Raji (cell line): Measurements from ENCODE around the gene SLC7A4.

Experiments used
- POLR2A ChIP-seq: IDR thresholded peaks from 2 replicates; pipeline ENCODE4 v1.6.1; 2011; ENCODE audit warnings: low read depth, low read length, control low read depth; ENCODE audit not compliant: insufficient read depth

SLC7A4 gene

DNA sequence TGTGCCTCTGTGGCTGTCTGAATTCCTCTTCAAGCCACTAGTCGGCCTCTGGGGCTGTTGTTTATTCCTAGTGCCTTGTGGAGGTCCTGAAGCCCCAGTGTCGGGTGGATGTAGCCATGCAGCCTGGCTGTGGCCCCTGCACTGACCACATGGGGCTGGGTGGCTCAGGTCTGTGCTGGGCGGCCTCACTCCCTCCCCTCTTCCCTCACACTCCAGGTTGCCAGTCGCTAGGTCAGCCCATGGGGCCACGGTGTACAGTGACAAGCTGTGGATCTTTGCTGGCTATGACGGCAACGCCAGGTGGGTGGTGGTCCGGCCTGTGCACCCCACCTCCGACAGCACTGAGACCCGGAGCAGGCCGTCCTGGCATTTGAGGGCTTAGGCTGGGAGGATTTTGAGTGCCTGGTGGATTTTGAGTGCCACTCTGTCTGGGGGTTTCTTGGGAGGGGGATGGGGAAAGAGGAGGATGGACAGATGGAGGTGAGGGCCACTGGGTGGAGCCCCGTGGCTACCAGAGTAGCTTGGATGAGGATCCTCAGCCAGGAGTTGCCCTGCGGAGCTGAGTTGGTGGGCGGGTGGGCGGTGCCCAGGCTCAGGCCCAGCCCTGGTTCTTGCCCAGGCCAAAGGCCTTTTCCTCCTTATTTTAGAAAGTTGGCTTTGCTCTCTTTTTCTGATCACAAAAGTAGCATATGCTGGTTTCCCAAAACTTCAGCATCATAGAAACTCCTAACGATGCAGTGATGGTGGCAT lies 43.6 kb downstream of the SLC7A4 start:
- TF ChIP-seq POLR2A = no peak

DNA sequence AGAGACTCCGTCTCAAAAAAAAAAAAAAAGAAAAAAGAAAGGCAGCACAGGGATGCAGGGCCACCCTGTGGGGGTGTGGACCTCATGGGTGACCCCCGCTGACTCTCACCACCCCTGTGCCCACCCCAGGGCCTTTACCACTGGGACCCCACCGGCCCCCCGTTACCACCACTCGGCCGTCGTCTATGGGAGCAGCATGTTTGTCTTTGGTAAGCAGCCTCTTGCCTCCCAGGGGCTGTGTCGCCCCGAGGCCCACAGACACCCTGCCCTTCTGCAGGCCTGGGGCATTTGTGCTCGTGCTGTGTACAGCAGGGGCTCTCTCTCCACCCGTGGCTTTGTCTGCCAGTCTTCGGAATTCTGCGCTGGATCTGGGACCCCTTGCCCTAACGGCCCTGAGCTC lies 45.0 kb downstream of the SLC7A4 start:
- TF ChIP-seq POLR2A = no peak

DNA sequence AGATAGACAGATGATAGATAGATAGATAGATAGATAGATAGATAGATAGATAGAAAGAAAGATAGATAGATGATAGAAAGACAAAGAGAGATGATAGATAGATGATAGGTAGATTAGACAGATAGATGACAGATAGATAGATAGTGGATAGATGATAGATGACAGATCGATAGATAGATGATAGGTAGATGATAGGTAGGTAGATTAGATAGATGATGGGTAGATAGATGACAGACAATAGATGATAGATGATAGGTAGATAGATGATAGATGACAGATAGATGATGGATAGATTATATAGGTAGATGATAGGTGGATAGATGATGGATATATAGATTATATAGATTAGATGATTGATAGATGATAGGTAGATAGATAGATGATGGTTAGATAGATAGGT lies 46.0 kb downstream of the SLC7A4 start:
- TF ChIP-seq POLR2A = no peak

DNA sequence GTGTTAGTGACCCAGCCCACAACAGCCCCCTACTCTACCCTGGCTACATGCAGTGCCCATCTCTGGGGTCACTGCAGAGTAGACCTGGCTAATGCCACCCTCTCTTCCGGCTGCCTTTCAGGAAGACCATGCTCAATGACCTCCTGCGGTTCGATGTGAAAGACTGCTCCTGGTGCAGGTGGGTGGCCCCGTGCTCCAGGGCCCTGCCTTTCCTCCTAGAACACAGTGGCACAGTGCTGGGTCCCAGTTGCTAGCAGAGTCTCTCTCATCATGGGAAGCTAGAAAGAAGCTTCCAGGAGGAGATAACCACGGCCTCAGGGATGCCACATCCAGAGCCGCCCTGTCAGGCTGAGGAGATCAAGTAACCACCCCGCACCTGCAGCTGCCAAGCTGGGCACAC lies 46.6 kb downstream of the SLC7A4 start:
- TF ChIP-seq POLR2A = no peak

DNA sequence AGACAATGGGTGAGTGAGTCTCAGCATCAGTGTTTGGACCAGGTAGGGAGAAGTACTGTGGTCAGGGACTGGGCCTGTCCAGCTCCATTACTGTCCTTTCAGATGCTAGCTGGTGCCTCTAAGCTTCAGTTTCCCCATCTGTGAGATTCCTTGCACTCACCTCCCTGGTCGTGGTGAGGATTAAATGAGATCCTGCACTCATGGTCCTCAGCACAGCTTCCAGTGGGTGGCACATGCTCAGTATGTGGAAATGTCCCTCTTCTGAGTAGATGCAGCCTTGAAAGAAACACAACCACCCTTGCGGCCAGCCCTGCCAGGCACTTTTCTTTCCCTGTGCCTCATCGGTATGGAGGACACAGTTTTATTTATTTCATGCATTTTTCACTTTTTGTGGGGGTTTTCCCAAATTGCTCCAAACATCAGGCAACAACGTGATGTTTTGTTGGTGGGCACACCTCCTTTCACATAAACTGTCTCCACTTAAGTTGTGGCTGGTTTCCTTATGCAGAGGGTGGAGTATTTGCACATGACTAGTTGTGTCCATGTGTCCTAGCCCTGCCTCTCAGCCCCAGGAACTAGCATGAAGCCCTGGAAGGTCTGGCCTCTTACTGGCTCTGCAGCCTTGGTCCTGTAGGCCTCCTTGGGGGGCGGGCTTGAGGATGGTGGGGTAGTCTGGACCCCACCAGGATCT lies 49.1 kb downstream of the SLC7A4 start:
- no peak for TF ChIP-seq POLR2A

DNA sequence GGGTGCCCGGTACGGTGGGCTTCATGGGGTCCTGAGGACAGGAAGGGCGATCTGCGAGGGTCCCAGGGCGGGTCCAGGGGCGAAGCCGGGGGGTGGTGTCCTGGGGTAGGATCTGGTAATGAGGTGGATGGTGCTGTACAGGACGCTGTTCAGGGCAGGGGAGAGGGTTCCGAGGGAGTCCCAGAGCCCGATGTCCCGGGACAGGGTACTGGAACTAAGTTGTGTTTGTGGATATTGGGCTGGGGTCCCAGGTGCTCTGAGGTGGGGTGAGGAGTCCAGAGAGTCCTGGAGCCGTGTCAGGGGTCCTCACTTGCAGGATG lies 49.8 kb downstream of the SLC7A4 start:
- TF ChIP-seq POLR2A = no peak

DNA sequence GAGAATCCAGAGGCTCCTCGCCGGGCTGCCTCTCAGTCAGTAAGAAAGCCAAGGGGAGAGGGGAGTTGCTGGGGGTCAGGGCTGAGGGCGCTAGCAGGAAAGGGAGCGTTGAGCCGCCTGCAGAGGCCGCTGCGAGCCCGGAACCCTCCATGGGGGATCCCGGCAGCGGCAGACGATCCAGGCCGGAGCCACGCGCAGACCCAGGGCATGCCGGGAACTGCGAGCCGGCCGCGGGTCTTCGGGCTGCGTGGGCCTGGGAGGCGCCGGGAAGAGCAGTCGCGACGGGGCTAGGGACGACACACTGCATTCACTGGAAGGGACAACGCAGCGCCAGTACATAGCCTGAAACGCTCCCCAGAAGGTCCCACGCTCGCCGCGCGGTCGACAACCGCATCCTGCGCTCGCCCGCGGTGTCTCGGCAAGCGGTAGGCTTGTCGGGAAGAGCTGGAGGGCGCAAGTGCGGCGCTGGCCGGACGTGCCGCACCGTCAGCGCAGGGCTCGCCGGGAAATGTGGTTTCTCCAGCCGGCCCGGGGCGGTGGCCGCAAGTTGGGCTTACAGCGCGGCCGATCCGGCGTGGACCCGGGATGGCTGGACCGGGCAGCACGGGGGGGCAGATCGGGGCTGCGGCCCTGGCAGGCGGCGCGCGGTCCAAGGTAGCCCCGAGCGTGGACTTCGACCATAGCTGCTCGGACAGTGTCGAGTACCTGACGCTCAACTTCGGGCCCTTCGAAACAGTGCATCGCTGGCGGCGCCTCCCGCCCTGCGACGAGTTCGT lies 50.4 kb downstream of the SLC7A4 start, which contains the start of gene LZTR1:
Gene LZTR1, plus strand, starts transcription at position 511 of the 776 bp plus-strand sequence. Its CDS starts 75 bp downstream, at position 586.
- TF ChIP-seq POLR2A = peak; percentile 100

DNA sequence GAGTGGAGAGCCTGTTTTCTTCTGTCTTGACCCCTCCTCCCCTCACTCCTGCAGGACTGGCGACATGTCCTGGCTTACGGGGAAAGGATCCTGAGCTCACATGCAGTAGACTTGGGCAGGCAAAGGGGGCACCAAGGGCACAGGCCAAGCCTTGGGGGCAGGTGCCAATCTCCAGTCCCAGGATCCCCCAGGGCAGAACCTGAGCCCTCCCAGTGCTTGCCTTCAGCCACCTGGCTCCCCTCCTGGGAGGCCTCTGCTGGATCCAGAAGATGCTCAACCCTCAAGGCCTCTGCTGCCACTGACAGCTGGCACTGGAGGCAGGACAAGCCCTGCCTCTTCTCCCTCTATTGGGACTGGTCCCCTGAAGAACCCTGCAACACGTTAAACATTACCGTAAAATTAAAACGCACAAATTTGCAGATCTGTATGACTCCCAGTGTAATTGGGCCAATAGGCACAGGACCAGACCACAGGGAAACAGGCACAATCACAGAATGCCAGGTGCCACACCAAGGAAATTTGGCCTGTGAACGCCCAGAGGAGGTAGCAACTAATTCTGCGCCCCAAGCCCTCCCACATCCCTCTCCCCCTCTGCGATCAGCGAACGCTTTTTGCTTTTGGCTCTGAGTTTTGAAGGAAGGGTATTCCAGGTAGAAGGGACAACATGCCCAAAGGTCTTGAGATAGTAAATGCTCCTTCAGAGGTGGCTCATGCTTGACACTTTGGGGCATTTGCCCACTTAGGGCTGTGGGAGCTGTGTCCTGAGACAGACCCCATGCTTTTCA lies 51.2 kb downstream of the SLC7A4 start:
- no peak for TF ChIP-seq POLR2A

DNA sequence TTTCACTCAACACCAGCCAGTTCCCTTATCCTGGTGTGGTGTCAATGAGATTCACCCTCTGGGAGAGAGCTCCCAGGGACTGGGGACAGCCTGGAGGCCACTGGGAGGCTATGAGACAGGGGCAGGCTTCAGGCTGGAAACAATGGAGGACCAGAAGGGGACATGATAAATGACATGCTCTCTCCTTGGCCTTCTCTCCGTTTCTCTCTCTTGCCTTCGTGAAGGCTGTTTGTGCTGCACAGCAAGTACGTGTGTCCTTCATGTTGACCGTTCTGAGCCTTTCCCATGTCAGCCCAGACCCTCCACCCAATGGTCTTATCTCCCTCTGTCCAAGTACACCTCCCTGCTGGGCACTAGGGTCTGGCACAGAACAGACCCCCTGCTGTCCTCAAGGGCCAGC lies 51.8 kb downstream of the SLC7A4 start:
- peak; percentile 14; the same call in 1 of the 2 replicates for TF ChIP-seq POLR2A

DNA sequence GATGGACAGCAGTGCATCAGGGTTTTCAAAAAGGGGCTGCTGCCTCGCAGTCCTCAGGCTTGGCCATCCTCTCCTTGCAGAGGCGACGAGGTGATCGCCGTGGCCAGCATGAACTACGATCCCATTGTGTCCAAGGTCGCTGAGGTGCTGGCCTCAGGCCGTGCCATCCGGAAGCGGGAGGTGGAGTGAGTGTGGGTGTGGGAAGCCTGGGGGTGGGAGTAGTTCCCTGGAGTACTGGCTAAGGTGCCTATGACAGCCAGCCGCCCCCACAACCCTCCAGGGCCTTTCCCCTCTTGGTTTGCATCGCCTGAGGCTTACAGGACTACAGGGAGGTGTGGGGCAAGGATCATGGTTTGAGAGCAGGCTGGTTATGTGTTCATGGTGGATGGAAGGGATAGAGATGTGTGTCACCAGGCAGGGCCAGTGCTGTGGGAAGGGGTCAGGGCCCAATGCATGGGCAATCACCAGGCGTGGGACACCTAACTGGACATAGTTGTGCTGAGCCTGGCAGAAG lies 52.4 kb downstream of the SLC7A4 start:
- TF ChIP-seq POLR2A = no peak

DNA sequence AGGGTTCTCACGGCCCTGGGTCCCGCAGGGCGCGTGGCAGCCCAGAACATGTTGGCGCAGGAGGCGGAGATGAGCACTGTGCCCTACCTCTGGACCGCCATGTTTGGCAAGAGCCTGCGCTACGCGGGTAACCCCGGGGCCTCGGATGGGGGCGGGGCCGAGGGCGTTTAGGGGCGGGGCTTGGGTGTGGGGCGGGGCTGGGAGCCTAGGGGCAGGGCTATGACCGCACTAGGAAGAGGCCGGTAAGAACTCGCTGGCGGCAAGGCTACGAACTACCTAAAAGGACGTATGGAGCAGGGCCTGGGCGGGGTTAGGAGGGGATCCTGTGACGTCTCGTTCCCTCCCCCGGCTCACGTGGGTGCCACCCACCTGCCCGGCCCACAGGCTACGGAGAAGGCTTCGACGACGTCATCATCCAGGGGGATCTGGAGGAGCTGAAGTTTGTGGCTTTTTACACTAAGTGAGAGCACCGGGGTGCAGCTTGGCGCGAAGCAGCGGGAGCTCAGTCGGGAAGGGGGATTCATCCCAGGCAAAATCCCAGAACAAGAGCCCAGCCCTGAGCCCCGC lies 53.0 kb downstream of the SLC7A4 start:
- TF ChIP-seq POLR2A = no peak
